GM19397 (cell line): ENCODE data around the gene DIP2A.

ENCODE experiments used
- ATAC-seq: cut with Tn5 transposase; IDR thresholded peaks from one replicate; pipeline ENCODE4 v1.9.1; 2021; ENCODE audit warnings: mild to moderate bottlenecking, moderate library complexity; ENCODE audit not compliant: unreplicated experiment

The DIP2A gene

GRCh38 chr21:46480466-46480865 lies 21.8 kb downstream of the DIP2A start:
- no peak for ATAC-seq

GRCh38 chr21:46482225-46482845 lies 23.6 kb downstream of the DIP2A start:
- no peak for ATAC-seq

GRCh38 chr21:46482846-46483231 lies 24.1 kb downstream of the DIP2A start:
- ATAC-seq: no peak

- ATAC-seq: no peak
Measured at GRCh38 chr21:46483300-46484295, 24.9 kb downstream of the DIP2A start.

- ATAC-seq: no peak
Measured at GRCh38 chr21:46486481-46487126, 27.9 kb downstream of the DIP2A start.

GRCh38 chr21:46489162-46489663 lies 30.5 kb downstream of the DIP2A start:
- ATAC-seq: no peak

GRCh38 chr21:46489800-46490199 lies 31.1 kb downstream of the DIP2A start:
- no peak for ATAC-seq

GRCh38 chr21:46491553-46491952 lies 32.9 kb downstream of the DIP2A start:
- no peak for ATAC-seq

GRCh38 chr21:46492851-46493250 lies 34.2 kb downstream of the DIP2A start:
- ATAC-seq: no peak

GRCh38 chr21:46493828-46494227 lies 35.1 kb downstream of the DIP2A start:
- no peak for ATAC-seq

- ATAC-seq: no peak
Measured at GRCh38 chr21:46498335-46499050, 39.8 kb downstream of the DIP2A start.

GRCh38 chr21:46500224-46500861 lies 41.7 kb downstream of the DIP2A start:
- no peak for ATAC-seq

- no peak for ATAC-seq
Measured at GRCh38 chr21:46503922-46504550, 45.3 kb downstream of the DIP2A start.

GRCh38 chr21:46504666-46505065 lies 46.0 kb downstream of the DIP2A start:
- no peak for ATAC-seq

- no peak for ATAC-seq
Measured at GRCh38 chr21:46507562-46507961, 48.9 kb downstream of the DIP2A start.

GRCh38 chr21:46509741-46510502 lies 51.2 kb downstream of the DIP2A start:
- no peak for ATAC-seq

GRCh38 chr21:46515109-46515508 lies 56.4 kb downstream of the DIP2A start:
- ATAC-seq: no peak

GRCh38 chr21:46516068-46516467 lies 57.4 kb downstream of the DIP2A start:
- no peak for ATAC-seq

- ATAC-seq: no peak
Measured at GRCh38 chr21:46517361-46517760, 58.7 kb downstream of the DIP2A start.
